ENCODE data around the gene PRXL2A. TPM values are rescaled to one million over a fixed set of nuclear protein-coding genes. Genes with fewer than 3 reads are reported as not detected.
A peak's percentile ranks its signal among the peaks of the same experiment; 100 is the strongest.

The PRXL2A gene
- total RNA-seq, 4 donors from 2014 or later, result 19.0 to 29.2 (median 22.5) TPM

GRCh38 chr10:80411267-80411668 lies 2.9 kb downstream of the PRXL2A start:
- Histone ChIP-seq H3K9me3 (no peaks in the 10 kb centered on the region), H3K4me3 (no peak overlapping the region), H3K4me1 (peaks cover 42 to 49% of the 10 kb centered on the region in 2 donors), H3K36me3 (no peaks in the 10 kb centered on the region), H3K27me3 (no peaks in the 10 kb centered on the region), H3K27ac (peak overlapping the region in 3 of 4 donors; percentile 27 to 91 (median 86))
- in situ Hi-C loops (cut with MboI; ENCODE audit: low sequenced_read_pairs in 4 of 4), result no loop called here
- TF ChIP-seq CTCF (IDR thresholded peaks at IDR 0.05 in 4 of 5, conservative IDR thresholded peaks at IDR 0.05 in 1 of 5) (no peak), POLR2A (IDR thresholded peaks at IDR 0.05) (no peak)
- intact Hi-C loops (cut with DNase I; ENCODE audit: low total_unique reads), result no loop called here
- ATAC-seq (no peak), DNase-seq (no peak)

GRCh38 chr10:80411681-80412220 lies 3.4 kb downstream of the PRXL2A start:
- no peak for ATAC-seq
- intact Hi-C loops (cut with DNase I; ENCODE audit: low total_unique reads), result no loop called here
- Histone ChIP-seq H3K4me3 (no peak overlapping the region), H3K9me3 (no peaks in the 10 kb centered on the region), H3K27ac (peak overlapping the region in 3 of 4 donors; percentile 27 to 91 (median 86)), H3K4me1 (peaks cover 47 to 52% of the 10 kb centered on the region in 2 donors), H3K36me3 (no peaks in the 10 kb centered on the region), H3K27me3 (no peaks in the 10 kb centered on the region)
- in situ Hi-C loops (cut with MboI; ENCODE audit: low sequenced_read_pairs in 4 of 4), result no loop called here
- no peak for TF ChIP-seq CTCF (IDR thresholded peaks at IDR 0.05 in 4 of 5, conservative IDR thresholded peaks at IDR 0.05 in 1 of 5)
- TF ChIP-seq POLR2A (IDR thresholded peaks at IDR 0.05), result no peak
- DNase-seq, result no peak

GRCh38 chr10:80412486-80412885 lies 4.1 kb downstream of the PRXL2A start:
- no peaks in the 10 kb centered on the region for H3K9me3 ChIP-seq
- TF ChIP-seq POLR2A (IDR thresholded peaks at IDR 0.05), result no peak
- TF ChIP-seq CTCF (IDR thresholded peaks at IDR 0.05 in 4 of 5, conservative IDR thresholded peaks at IDR 0.05 in 1 of 5), result no peak
- no peak for ATAC-seq
- no peak overlapping the region for H3K4me3 ChIP-seq
- in situ Hi-C loops (cut with MboI; ENCODE audit: low sequenced_read_pairs in 4 of 4) (no loop called here), intact Hi-C loops (cut with DNase I; ENCODE audit: low total_unique reads) (no loop called here)
- no peaks in the 10 kb centered on the region for H3K36me3 ChIP-seq
- no peaks in the 10 kb centered on the region for H3K27me3 ChIP-seq
- DNase-seq, result no peak
- peaks cover 45 to 54% of the 10 kb centered on the region in 2 donors for H3K4me1 ChIP-seq
- H3K27ac ChIP-seq, result peak overlapping the region in 3 of 4 donors; percentile 54 to 86 (median 74)

GRCh38 chr10:80413271-80413996 lies 5.1 kb downstream of the PRXL2A start:
- Histone ChIP-seq H3K27ac (peak overlapping the region; percentile 3 to 74 (median 52)), H3K27me3 (no peaks in the 10 kb centered on the region), H3K36me3 (no peaks in the 10 kb centered on the region), H3K9me3 (no peaks in the 10 kb centered on the region), H3K4me3 (no peak overlapping the region), H3K4me1 (peaks cover 43 to 54% of the 10 kb centered on the region in 2 donors)
- intact Hi-C loops (cut with DNase I; ENCODE audit: low total_unique reads) (no loop called here), in situ Hi-C loops (cut with MboI; ENCODE audit: low sequenced_read_pairs in 4 of 4) (no loop called here)
- no peak for TF ChIP-seq CTCF (IDR thresholded peaks at IDR 0.05 in 4 of 5, conservative IDR thresholded peaks at IDR 0.05 in 1 of 5)
- no peak for TF ChIP-seq POLR2A (IDR thresholded peaks at IDR 0.05)
- DNase-seq (peak in 1 of 2 donors; percentile 12), ATAC-seq (no peak)
